PFSK-1 (cell line): Measurements from ENCODE around the gene USP17L12.
"Not testable (repeated sequence)": the region's sequence is repeated elsewhere in the genome, so short reads cannot be mapped to it uniquely, and the experiment has no call there.

ENCODE experiments used
- FOXP2 ChIP-seq: optimal IDR thresholded peaks from 2 replicates; pipeline ENCODE3; 2011; ENCODE audit warnings: borderline replicate concordance, control low read depth, inconsistent platforms; ENCODE audit not compliant: insufficient read depth; ENCODE audit errors: extremely low read length, extremely low read depth
- POLR2AphosphoS5 ChIP-seq: IDR thresholded peaks from 2 replicates; pipeline ENCODE4 v1.6.1; 2012; ENCODE audit warnings: low read depth, mild to moderate bottlenecking, control low read depth, low read length, moderate library complexity
- TAF1 ChIP-seq: IDR thresholded peaks from 2 replicates; pipeline ENCODE4 v1.6.1; 2012; ENCODE audit warnings: low read length, control low read depth, borderline replicate concordance; ENCODE audit not compliant: insufficient read depth
- TF ChIP-seq, protein P1 (sequence below), 2 experiments: IDR thresholded peaks; 2 replicates each; pipeline versions ENCODE4 v1.6.1 to v1.8.0; 2011 to 2012; ENCODE audit warnings: low read depth in 2 of 2, low read length in 2 of 2, control low read depth in 1 of 2, inconsistent platforms in 1 of 2, mild to moderate bottlenecking in 1 of 2, moderate library complexity in 1 of 2; ENCODE audit not compliant: insufficient read depth in 1 of 2

DNA sequence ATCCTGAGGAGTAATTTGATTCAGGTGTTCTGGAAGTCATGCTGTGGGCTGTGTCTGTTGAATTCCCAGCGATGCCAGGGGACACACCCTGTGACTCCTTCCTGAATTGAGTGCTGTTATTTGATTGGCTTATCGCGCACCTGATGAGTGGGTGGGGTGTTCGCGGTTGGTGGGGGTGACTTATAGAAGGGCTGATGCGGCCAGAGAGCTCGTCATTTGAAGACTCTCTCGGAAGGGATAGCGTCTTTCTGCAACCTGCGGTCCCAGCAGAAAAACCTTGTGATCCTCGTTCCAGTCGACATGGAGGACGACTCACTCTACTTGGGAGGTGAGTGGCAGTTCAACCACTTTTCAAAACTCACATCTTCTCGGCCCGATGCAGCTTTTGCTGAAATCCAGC lies 37.9 kb downstream of the USP17L12 start, which contains the start of gene USP17L20:
- TF ChIP-seq POLR2AphosphoS5, TAF1, FOXP2: not testable (repeated sequence)
- TF ChIP-seq, protein P1, sequence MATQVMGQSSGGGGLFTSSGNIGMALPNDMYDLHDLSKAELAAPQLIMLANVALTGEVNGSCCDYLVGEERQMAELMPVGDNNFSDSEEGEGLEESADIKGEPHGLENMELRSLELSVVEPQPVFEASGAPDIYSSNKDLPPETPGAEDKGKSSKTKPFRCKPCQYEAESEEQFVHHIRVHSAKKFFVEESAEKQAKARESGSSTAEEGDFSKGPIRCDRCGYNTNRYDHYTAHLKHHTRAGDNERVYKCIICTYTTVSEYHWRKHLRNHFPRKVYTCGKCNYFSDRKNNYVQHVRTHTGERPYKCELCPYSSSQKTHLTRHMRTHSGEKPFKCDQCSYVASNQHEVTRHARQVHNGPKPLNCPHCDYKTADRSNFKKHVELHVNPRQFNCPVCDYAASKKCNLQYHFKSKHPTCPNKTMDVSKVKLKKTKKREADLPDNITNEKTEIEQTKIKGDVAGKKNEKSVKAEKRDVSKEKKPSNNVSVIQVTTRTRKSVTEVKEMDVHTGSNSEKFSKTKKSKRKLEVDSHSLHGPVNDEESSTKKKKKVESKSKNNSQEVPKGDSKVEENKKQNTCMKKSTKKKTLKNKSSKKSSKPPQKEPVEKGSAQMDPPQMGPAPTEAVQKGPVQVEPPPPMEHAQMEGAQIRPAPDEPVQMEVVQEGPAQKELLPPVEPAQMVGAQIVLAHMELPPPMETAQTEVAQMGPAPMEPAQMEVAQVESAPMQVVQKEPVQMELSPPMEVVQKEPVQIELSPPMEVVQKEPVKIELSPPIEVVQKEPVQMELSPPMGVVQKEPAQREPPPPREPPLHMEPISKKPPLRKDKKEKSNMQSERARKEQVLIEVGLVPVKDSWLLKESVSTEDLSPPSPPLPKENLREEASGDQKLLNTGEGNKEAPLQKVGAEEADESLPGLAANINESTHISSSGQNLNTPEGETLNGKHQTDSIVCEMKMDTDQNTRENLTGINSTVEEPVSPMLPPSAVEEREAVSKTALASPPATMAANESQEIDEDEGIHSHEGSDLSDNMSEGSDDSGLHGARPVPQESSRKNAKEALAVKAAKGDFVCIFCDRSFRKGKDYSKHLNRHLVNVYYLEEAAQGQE (IDR thresholded peaks at IDR 0.05; ENCODE audit: insufficient read depth in 1 of 2, low read depth in 2 of 2, low read length in 2 of 2): not testable (repeated sequence)
